ENCODE data around the gene WWP2. TPM values are rescaled to one million over a fixed set of nuclear protein-coding genes. Genes with fewer than 3 reads are reported as not detected.

WWP2 gene
- total RNA-seq, 2 experiments from 2014 or later = 30.7 to 35.1 TPM

DNA sequence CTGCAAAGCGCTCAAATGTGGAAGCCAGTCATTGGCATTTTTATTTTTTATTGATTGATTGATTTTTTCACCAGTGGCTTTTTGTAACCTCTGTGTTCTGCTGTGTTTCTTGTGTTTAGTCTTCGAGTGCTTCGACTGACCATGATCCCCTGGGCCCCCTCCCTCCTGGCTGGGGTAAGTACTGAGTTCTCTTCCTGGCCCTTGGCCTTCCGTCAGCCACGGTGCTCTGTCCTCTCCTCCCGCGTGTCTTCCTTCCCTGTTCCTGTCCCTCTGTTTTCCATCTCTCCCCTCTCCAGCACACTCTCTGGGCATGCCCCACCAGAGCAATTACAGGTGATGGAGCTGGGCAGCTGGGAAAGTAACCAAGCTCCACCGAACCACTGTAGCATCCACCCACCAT is 163.2 kb downstream of the WWP2 start:
- ChIA-PET CTCF (no interaction called here), POLR2A (no interaction called here)
- ATAC-seq (no peak), DNase-seq (no peak)
- Mint-ChIP-seq H3K9me3 (no peaks in the 10 kb centered on the region), H3K4me3 (no peak overlapping the region), H3K27ac (no peak overlapping the region), H3K36me3 (ENCODE audit: low read depth) (no peaks in the 10 kb centered on the region), H3K4me1 (ENCODE audit: low read depth) (no peaks in the 10 kb centered on the region), H3K27me3 (no peaks in the 10 kb centered on the region)
- TF ChIP-seq CTCF (IDR thresholded peaks at IDR 0.05) = no peak
- intact Hi-C loops (cut with micrococcal nuclease) = no loop called here

DNA sequence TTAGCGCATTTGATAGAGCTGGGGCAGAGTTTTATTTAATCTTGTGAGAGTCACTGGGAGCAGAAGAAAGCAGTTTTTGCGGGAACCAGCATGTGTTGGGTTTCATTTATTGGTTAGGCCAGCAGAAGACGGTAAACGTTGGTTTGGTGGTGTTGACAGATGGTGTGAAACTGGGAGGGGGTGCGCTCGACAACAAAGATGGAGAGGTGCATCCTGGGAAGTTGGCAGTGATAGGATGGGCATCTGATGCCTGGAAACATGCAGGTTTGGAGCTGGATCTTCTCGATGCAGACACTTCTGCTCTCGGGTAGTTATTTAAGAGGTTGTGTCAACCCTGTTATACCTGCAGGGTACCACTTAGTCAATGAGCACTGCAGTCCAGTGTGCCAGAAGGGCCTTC is 164.1 kb downstream of the WWP2 start:
- Mint-ChIP-seq H3K27me3 (no peaks in the 10 kb centered on the region), H3K4me3 (no peak overlapping the region), H3K27ac (no peak overlapping the region), H3K9me3 (no peaks in the 10 kb centered on the region), H3K4me1 (ENCODE audit: low read depth) (no peaks in the 10 kb centered on the region), H3K36me3 (ENCODE audit: low read depth) (no peaks in the 10 kb centered on the region)
- intact Hi-C loops (cut with micrococcal nuclease) = no loop called here
- ChIA-PET CTCF (no interaction called here), POLR2A (no interaction called here)
- DNase-seq (no peak), ATAC-seq (no peak)
- no peak for TF ChIP-seq CTCF (IDR thresholded peaks at IDR 0.05)

- DNase-seq = no peak
- CTCF ChIA-PET = interaction anchor here (0.7 to 4.4 kb wide), 2 partner anchors 132 to 531 kb away, joined by 3 to 45 read pairs; no protein-coding TSS in a partner anchor
- Mint-ChIP-seq H3K27me3 (no peaks in the 10 kb centered on the region), H3K4me3 (no peak overlapping the region), H3K9me3 (no peaks in the 10 kb centered on the region), H3K36me3 (ENCODE audit: low read depth) (no peaks in the 10 kb centered on the region), H3K27ac (no peak overlapping the region), H3K4me1 (ENCODE audit: low read depth) (no peaks in the 10 kb centered on the region)
- TF ChIP-seq CTCF (IDR thresholded peaks at IDR 0.05) = no peak
- POLR2A ChIA-PET = no interaction called here
- intact Hi-C loops (cut with micrococcal nuclease) = no loop called here
- ATAC-seq = no peak
Observed at GRCh38 chr16:69927056-69927757, 165.1 kb downstream of the WWP2 start.

- H3K4me3 Mint-ChIP-seq = no peak overlapping the region
- DNase-seq (no peak), ATAC-seq (no peak)
- no peaks in the 10 kb centered on the region for H3K36me3 Mint-ChIP-seq (ENCODE audit: low read depth)
- CTCF ChIA-PET = interaction anchor here (0.9 to 4.4 kb wide), 15 partner anchors 9 to 225 kb away, joined by 3 to 45 read pairs (median 7); no protein-coding TSS in a partner anchor
- H3K27ac Mint-ChIP-seq = no peak overlapping the region
- intact Hi-C loops (cut with micrococcal nuclease) = no loop called here
- no peaks in the 10 kb centered on the region for H3K4me1 Mint-ChIP-seq (ENCODE audit: low read depth)
- H3K9me3 Mint-ChIP-seq = no peaks in the 10 kb centered on the region
- POLR2A ChIA-PET = no interaction called here
- H3K27me3 Mint-ChIP-seq = no peaks in the 10 kb centered on the region
- no peak for TF ChIP-seq CTCF (IDR thresholded peaks at IDR 0.05)
Observed at GRCh38 chr16:69928856-69929400, 166.8 kb downstream of the WWP2 start.

GRCh38 chr16:69929480-69929879 is 167.3 kb downstream of the WWP2 start:
- Mint-ChIP-seq H3K36me3 (ENCODE audit: low read depth) (peaks cover 2% of the 10 kb centered on the region), H3K9me3 (no peaks in the 10 kb centered on the region), H3K4me1 (ENCODE audit: low read depth) (no peaks in the 10 kb centered on the region), H3K27ac (no peak overlapping the region), H3K4me3 (no peak overlapping the region), H3K27me3 (no peaks in the 10 kb centered on the region)
- DNase-seq = no peak
- no peak for TF ChIP-seq CTCF (IDR thresholded peaks at IDR 0.05)
- POLR2A ChIA-PET = no interaction called here
- CTCF ChIA-PET = interaction anchor here (0.9 to 4.4 kb wide), 23 partner anchors 9 to 724 kb away, joined by 3 to 45 read pairs (median 4); no protein-coding TSS in a partner anchor
- ATAC-seq = no peak
- intact Hi-C loops (cut with micrococcal nuclease) = no loop called here
